ENCODE data around the gene CST6. TPM values are rescaled to one million over a fixed set of nuclear protein-coding genes. Genes with fewer than 3 reads are reported as not detected.

Gene CST6
- total and polyA plus RNA-seq, 2 of the 4 experiments (the other 2 are of a cell fraction), result 0.54 to 3.0 TPM

DNA sequence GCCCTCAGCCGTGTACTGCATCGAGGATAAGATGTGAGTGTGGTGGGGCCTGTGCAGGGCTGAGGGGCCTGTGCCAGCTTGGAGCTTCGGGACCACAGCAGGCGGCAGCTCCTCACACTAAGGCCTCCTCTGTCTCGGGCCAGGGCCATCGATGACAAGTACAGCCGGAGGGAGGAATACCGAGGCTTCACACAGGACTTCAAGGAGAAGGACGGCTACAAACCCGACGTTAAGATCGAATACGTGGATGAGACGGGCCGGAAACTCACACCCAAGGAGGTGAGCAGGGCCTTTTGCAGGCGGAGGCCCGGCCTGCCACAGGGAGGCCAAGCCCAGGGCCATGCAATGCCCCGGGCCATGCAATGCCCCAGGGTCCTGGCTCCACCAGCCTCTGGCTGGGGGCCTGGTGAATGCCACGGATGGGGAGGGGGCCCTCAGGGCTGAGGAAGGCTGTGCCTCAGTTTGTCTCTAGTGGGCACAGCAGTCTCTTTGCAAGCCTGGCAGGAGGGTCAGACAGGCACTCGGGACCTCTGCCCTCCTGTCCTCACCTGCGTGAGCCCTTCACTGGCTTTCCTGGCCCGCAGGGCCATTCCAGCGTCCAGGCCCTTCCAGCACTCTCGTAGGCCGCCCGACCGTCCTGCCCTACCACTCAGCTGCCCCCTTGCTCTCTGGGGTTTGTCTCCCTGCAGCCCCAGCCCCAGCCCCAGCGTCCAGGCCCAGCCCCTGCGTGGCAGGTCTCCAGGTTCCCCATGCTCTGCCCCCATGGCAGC is 34.0 kb upstream of the CST6 start:
- Histone ChIP-seq H2BK15ac (ENCODE audit: low read depth, low read length) (no peak overlapping the region), H3K27ac (ENCODE audit: insufficient read depth, low read length) (no peak overlapping the region), H3K23ac (ENCODE audit: low read depth, low read length) (no peak overlapping the region), H3K4ac (ENCODE audit: low read depth, low read length) (no peak overlapping the region), H4K91ac (ENCODE audit: insufficient read depth, low read depth, low read length) (no peak overlapping the region), H3K9me3 (ENCODE audit: control insufficient read depth, insufficient read depth, low read length) (no peaks in the 10 kb centered on the region), H2BK20ac (ENCODE audit: low read depth, low read length) (no peak overlapping the region), H2BK120ac (ENCODE audit: low read depth, low read length) (no peak overlapping the region), H2AK9ac (replicated peaks; ENCODE audit: low read depth, low read length, poor library complexity) (no peak overlapping the region), H3K9ac (ENCODE audit: low read depth, low read length) (no peak overlapping the region), H2BK5ac (ENCODE audit: low read depth, low read length, poor library complexity, severe bottlenecking) (no peak overlapping the region), H3K56ac (ENCODE audit: extremely low read depth, insufficient read depth, low read length) (no peak overlapping the region), H3K9me1 (ENCODE audit: insufficient read depth, low read length) (no peaks in the 10 kb centered on the region), H2AK5ac (ENCODE audit: low read depth, low read length) (no peak overlapping the region), H3K36me3 (ENCODE audit: control insufficient read depth, insufficient read depth, low read length) (peaks cover 39% of the 10 kb centered on the region), H4K5ac (ENCODE audit: low read depth, low read length) (no peak overlapping the region), H3K14ac (replicated peaks; ENCODE audit: low read depth, low read length) (no peak overlapping the region), H3K4me2 (ENCODE audit: low read depth, low read length) (no peak overlapping the region), H3K18ac (ENCODE audit: low read depth, low read length) (no peak overlapping the region), H3K27me3 (ENCODE audit: control insufficient read depth, insufficient read depth, low read length) (no peaks in the 10 kb centered on the region), H3K79me1 (ENCODE audit: low read depth in 1 of 2, low read length in 2 of 2) (peaks cover 0 to 14% of the 10 kb centered on the region in 2 experiments; a peak in 1 of 4 replicates), H4K20me1 (ENCODE audit: insufficient read depth, low read length) (no peaks in the 10 kb centered on the region), H3K4me1 (ENCODE audit: control insufficient read depth, insufficient read depth, low read length) (0 out of 2 replicates have a peak, but pooled peaks cover 2% of the 10 kb centered on the region), H3K4me3 (ENCODE audit: insufficient read depth, low read depth, low read length) (no peak overlapping the region), H4K8ac (ENCODE audit: low read depth in 2 of 2, low read length in 2 of 2) (no peak overlapping the region), H2AFZ (replicated peaks; ENCODE audit: low read length, poor library complexity) (no peak overlapping the region)
- intact Hi-C loops (cut with micrococcal nuclease), result no loop called here
- no peak for DNase-seq
- ChIA-PET CTCF (no interaction called here), POLR2A (ENCODE audit: unreplicated experiment) (no interaction called here)
- BruUV-seq (replicated peaks), result no TSS peak
- WGBS, 2 experiments (ENCODE audit: extremely low coverage in 2 of 2, insufficient read length in 1 of 2), result 87% methylated on average over 19 of the region's 29 CpGs; no CpG with 5 or more reads in 1 of the 2 experiments
- ATAC-seq (ENCODE audit: low read depth), result no peak
- in situ Hi-C loops (cut with MboI; ENCODE audit: low sequenced_read_pairs), result no loop called here
- no peak for TF ChIP-seq RCOR1 (IDR thresholded peaks at IDR 0.05; ENCODE audit: insufficient replicate concordance, low read length)
- TF ChIP-seq, protein P1, sequence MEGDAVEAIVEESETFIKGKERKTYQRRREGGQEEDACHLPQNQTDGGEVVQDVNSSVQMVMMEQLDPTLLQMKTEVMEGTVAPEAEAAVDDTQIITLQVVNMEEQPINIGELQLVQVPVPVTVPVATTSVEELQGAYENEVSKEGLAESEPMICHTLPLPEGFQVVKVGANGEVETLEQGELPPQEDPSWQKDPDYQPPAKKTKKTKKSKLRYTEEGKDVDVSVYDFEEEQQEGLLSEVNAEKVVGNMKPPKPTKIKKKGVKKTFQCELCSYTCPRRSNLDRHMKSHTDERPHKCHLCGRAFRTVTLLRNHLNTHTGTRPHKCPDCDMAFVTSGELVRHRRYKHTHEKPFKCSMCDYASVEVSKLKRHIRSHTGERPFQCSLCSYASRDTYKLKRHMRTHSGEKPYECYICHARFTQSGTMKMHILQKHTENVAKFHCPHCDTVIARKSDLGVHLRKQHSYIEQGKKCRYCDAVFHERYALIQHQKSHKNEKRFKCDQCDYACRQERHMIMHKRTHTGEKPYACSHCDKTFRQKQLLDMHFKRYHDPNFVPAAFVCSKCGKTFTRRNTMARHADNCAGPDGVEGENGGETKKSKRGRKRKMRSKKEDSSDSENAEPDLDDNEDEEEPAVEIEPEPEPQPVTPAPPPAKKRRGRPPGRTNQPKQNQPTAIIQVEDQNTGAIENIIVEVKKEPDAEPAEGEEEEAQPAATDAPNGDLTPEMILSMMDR (conservative IDR thresholded peaks at IDR 0.05; ENCODE audit: low read depth, low read length), result no peak
- dilution Hi-C loops (cut with HindIII; ENCODE audit: low sequenced_read_pairs, unreplicated experiment), result no loop called here

Data from IMR-90 (cell line).